GF-D8 (cell line): Measurements from ENCODE around the gene NSD2.
"Not testable (repeated sequence)": the region's sequence is repeated elsewhere in the genome, so short reads cannot be mapped to it uniquely, and the experiment has no call there.

Source experiments
- DNase-seq: peaks from one replicate; lab custom pipeline; 2025; lab: John Stamatoyannopoulos, UW

NSD2 gene

DNA sequence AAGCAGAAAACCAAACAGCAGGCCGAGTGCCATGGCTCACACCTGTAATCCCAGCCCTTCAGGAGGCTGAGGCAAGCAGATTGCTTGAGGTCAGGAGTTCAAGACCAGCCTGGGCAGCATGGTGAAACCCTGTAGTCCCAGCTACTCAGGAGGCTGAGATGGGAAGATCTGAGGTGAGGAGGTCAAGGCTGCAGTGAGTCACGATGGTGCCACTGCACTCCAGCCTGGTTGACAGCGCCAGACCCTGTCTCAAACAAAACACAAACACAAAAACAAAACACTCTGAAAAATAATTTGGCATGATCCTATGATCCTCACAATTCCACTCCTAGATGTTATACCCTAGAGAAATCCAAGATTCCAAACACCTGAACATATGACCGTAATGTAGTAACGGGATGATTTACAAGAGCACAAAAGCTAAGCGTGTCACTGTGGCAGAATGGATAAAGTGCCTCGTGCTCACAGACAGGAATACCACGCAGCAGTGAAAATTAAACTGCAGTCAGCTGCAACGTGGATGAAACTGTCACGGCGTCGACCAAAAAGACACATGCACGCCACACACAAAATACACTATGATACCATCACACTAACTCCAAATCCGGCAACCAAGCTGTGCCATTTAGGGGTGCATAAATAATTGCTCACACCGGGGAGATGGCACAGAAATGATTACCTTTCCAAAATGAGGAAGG, 135.9 kb downstream of the NSD2 start:
- DNase-seq: no peak

GRCh38 chr4:2007804-2008670, 136.8 kb downstream of the NSD2 start:
- DNase-seq: no peak

DNA sequence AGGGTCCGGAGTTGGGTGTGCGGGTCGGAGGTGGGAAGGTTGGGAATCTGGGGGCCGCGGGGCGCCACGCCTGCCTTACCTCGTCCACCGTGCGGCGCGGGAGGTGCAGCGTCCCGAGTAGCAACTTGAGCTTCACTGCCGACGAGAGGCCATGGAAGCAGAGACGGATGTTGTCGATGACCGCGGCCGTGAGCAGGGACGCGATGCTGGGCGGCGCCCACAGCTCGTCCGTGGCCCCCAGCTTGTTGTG, 137.4 kb downstream of the NSD2 start:
- DNase-seq: no peak

- DNase-seq: peak; percentile 71
Observed at GRCh38 chr4:2008921-2009650, 137.9 kb downstream of the NSD2 start, which contains the start of gene NELFA. TSS of gene NELFA (minus strand) at chr4:2008974. CDS start at chr4:2008959, 15 bp downstream.

GRCh38 chr4:2009651-2010233, 138.5 kb downstream of the NSD2 start:
- peak; percentile 71 for DNase-seq

GRCh38 chr4:2011583-2011982, 140.4 kb downstream of the NSD2 start:
- DNase-seq: no peak

DNA sequence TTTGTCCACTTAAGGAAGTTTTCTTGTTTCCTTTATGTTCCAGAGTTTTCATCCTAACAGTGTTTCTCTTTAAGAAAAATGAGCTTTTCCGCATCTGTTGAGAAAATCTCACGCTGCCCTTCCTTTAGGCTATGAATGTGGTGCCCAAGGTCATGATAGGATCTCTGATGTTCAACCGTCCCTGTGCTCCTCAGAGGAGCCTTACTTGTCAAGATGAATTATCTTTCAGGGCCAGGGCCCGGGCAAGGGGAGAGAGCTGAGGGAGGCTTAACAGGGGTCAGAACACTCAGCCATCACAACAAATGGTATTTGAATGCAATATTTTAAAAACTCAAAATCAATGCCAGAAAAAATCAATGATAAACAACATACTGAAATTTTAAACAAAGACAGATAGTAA, 143.8 kb downstream of the NSD2 start:
- no peak for DNase-seq

- DNase-seq: not testable (repeated sequence)
Observed at GRCh38 chr4:2021358-2022018, 150.3 kb downstream of the NSD2 start.

GRCh38 chr4:2024683-2025082, 153.5 kb downstream of the NSD2 start:
- no peak for DNase-seq

- DNase-seq: no peak
Observed at GRCh38 chr4:2025817-2026216, 154.6 kb downstream of the NSD2 start.

GRCh38 chr4:2027120-2027519, 155.9 kb downstream of the NSD2 start:
- DNase-seq: not testable (repeated sequence)

DNA sequence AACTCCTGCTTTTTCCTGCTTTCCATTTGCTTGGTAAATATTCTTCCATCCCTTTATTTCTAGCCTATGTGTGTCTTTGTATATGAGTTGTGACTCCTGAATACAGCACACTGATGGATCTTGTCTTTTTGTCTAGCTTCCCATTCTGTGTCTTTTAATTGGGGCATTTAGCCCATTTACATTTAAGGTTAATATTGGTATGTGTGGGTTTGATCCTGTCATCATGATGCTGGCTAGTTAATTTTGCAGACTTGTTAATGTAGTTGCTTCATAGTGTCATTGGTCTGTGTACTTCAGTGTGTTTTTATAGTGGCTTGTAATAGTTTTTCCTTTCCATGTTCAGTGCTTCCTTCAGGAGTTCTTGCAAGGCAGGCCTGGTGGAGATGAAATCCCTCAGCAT, 160.0 kb downstream of the NSD2 start:
- not testable (repeated sequence) for DNase-seq
